ENCODE data around the gene PIAS2. TPM values are rescaled to one million over a fixed set of nuclear protein-coding genes. Genes with fewer than 3 reads are reported as not detected.

The PIAS2 gene
- total RNA-seq, 1 donor = 36.6 TPM

DNA sequence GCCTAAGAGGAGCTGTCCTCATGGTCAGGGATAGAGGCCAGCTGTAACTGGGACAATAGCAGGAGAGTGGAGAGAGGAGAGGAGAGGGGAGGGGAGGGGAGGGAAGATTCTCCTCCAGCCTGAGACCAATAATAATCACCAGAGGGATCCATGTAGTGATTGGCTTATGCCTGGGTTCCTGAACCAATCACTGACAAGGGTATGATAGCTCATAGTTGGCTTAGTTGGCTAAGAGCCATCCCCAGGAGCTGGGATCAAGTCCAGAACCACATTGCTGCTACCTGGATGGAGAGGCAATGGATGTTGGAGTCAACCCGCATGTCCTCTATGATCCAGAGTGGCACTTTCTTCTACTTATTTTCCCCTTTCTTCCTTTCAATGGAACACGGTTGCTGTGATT lies 152.7 kb downstream of the PIAS2 start:
- H3K9me3 ChIP-seq (ENCODE audit: low read depth, low read length) = no peaks in the 10 kb centered on the region
- no peaks in the 10 kb centered on the region for H3K79me2 ChIP-seq (ENCODE audit: insufficient read depth, low read length)
- no peak overlapping the region for H3K4me2 ChIP-seq (ENCODE audit: insufficient read depth, low read length)
- peaks cover 9% of the 10 kb centered on the region for H3K27me3 ChIP-seq (ENCODE audit: insufficient read depth, low read length)
- no peaks in the 10 kb centered on the region for H3K36me3 ChIP-seq (ENCODE audit: insufficient read depth, low read length)
- H3K4me3 ChIP-seq (ENCODE audit: insufficient read depth, low read length) = no peak overlapping the region
- TF ChIP-seq, protein P1, sequence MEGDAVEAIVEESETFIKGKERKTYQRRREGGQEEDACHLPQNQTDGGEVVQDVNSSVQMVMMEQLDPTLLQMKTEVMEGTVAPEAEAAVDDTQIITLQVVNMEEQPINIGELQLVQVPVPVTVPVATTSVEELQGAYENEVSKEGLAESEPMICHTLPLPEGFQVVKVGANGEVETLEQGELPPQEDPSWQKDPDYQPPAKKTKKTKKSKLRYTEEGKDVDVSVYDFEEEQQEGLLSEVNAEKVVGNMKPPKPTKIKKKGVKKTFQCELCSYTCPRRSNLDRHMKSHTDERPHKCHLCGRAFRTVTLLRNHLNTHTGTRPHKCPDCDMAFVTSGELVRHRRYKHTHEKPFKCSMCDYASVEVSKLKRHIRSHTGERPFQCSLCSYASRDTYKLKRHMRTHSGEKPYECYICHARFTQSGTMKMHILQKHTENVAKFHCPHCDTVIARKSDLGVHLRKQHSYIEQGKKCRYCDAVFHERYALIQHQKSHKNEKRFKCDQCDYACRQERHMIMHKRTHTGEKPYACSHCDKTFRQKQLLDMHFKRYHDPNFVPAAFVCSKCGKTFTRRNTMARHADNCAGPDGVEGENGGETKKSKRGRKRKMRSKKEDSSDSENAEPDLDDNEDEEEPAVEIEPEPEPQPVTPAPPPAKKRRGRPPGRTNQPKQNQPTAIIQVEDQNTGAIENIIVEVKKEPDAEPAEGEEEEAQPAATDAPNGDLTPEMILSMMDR (IDR thresholded peaks at IDR 0.05; ENCODE audit: extremely low read depth, low read depth, low read length) = no peak
- no peak for DNase-seq (ENCODE audit: insufficient read length, low spot score, missing footprints)
- H3K4me1 ChIP-seq (ENCODE audit: insufficient read depth, low read length) = no peaks in the 10 kb centered on the region
- no peaks in the 10 kb centered on the region for H4K20me1 ChIP-seq (ENCODE audit: insufficient read depth, low read length)
- no peak overlapping the region for H3K27ac ChIP-seq (ENCODE audit: low read depth, low read length)
- no peak overlapping the region for H2AFZ ChIP-seq (ENCODE audit: low read length)

- TF ChIP-seq, protein P1 (IDR thresholded peaks at IDR 0.05; ENCODE audit: extremely low read depth, low read depth, low read length) = no peak
- Histone ChIP-seq H3K4me1 (ENCODE audit: insufficient read depth, low read length) (no peaks in the 10 kb centered on the region), H3K27me3 (ENCODE audit: insufficient read depth, low read length) (peaks cover 34% of the 10 kb centered on the region), H4K20me1 (ENCODE audit: insufficient read depth, low read length) (no peaks in the 10 kb centered on the region), H3K27ac (ENCODE audit: low read depth, low read length) (no peak overlapping the region), H3K9me3 (ENCODE audit: low read depth, low read length) (no peaks in the 10 kb centered on the region), H3K4me3 (ENCODE audit: insufficient read depth, low read length) (no peak overlapping the region), H3K79me2 (ENCODE audit: insufficient read depth, low read length) (no peaks in the 10 kb centered on the region), H3K36me3 (ENCODE audit: insufficient read depth, low read length) (no peaks in the 10 kb centered on the region), H2AFZ (ENCODE audit: low read length) (no peak overlapping the region), H3K4me2 (ENCODE audit: insufficient read depth, low read length) (no peak overlapping the region)
- no peak for DNase-seq (ENCODE audit: insufficient read length, low spot score, missing footprints)
These were observed 156.1 kb downstream of the PIAS2 start for GRCh38 chr18:46761059-46761769.

DNA sequence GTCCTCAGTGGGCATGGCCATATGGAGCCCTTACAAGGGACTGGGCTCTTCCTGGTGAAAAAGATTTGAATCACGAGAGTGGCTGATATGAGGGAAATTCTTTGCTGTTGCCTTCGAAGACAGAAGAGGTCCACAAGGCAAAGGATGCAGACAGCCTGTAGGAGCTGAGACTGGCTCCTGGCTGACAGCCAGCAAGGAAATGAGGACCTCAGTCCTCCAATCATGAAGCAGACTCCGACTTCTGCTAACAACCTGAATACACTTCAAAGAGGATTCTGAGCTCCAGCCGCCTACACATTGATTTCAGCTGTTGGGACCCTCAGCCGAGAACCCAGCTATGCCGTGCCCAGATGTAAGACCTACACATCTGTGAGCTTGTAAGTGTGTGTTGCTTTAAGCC lies 157.4 kb downstream of the PIAS2 start:
- H4K20me1 ChIP-seq (ENCODE audit: insufficient read depth, low read length) = no peaks in the 10 kb centered on the region
- no peaks in the 10 kb centered on the region for H3K9me3 ChIP-seq (ENCODE audit: low read depth, low read length)
- H3K79me2 ChIP-seq (ENCODE audit: insufficient read depth, low read length) = no peaks in the 10 kb centered on the region
- no peak for DNase-seq (ENCODE audit: insufficient read length, low spot score, missing footprints)
- H2AFZ ChIP-seq (ENCODE audit: low read length) = no peak overlapping the region
- no peak overlapping the region for H3K4me3 ChIP-seq (ENCODE audit: insufficient read depth, low read length)
- no peak overlapping the region for H3K4me2 ChIP-seq (ENCODE audit: insufficient read depth, low read length)
- H3K4me1 ChIP-seq (ENCODE audit: insufficient read depth, low read length) = no peaks in the 10 kb centered on the region
- H3K36me3 ChIP-seq (ENCODE audit: insufficient read depth, low read length) = no peaks in the 10 kb centered on the region
- peaks cover 47% of the 10 kb centered on the region for H3K27me3 ChIP-seq (ENCODE audit: insufficient read depth, low read length)
- TF ChIP-seq, protein P1 (IDR thresholded peaks at IDR 0.05; ENCODE audit: extremely low read depth, low read depth, low read length) = no peak
- H3K27ac ChIP-seq (ENCODE audit: low read depth, low read length) = no peak overlapping the region

DNA sequence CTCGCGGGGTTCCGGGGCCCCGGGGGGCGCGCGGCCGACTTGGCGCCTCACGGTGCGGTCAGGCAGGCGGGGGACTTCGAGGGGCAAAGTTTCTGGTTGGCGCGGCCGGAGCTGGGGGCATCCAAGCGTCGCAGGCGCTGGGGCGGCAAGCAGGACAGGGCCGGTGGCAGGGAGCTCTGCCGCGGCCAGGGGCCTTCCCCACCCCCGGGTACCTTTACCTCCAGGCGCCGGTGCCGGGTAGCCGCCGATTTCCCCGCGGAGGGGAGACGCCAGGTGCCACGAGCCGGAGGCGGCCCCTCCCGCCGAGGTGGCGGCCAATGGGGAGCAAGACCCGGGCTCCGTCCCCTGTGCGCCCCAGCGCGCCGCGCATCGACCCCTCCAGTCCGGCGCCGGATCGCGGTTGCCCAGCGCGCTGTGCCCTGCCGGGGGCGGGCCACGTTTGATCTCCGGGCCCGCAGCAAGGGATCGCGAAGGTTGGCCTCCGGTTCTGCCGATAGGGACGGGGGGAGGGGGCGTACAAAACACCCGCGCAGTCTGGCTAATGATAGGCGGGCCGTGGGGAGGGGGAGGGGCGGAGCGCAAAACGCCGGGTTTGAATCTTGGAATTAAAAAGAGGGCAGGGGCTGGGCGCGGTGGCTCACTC lies 160.6 kb downstream of the PIAS2 start, which contains the start of gene ST8SIA5:
TSS of gene ST8SIA5 (minus strand) at position 495 of the 643 bp plus-strand sequence. CDS start 545 bp downstream, outside the sequence.
- Histone ChIP-seq H3K36me3 (ENCODE audit: insufficient read depth, low read length) (no peaks in the 10 kb centered on the region), H3K4me2 (ENCODE audit: insufficient read depth, low read length) (peak within 1 kb of the TSS; percentile 67), H3K79me2 (ENCODE audit: insufficient read depth, low read length) (no peaks in the 10 kb centered on the region), H4K20me1 (ENCODE audit: insufficient read depth, low read length) (no peaks in the 10 kb centered on the region), H2AFZ (ENCODE audit: low read length) (no peak within 1 kb of the TSS), H3K4me3 (ENCODE audit: insufficient read depth, low read length) (peak within 1 kb of the TSS; percentile 28), H3K27ac (ENCODE audit: low read depth, low read length) (no peak within 1 kb of the TSS), H3K27me3 (ENCODE audit: insufficient read depth, low read length) (peaks cover 49% of the 10 kb centered on the region), H3K9me3 (ENCODE audit: low read depth, low read length) (no peaks in the 10 kb centered on the region), H3K4me1 (ENCODE audit: insufficient read depth, low read length) (no peaks in the 10 kb centered on the region)
- DNase-seq (ENCODE audit: insufficient read length, low spot score, missing footprints) = no peak
- TF ChIP-seq, protein P1 (IDR thresholded peaks at IDR 0.05; ENCODE audit: extremely low read depth, low read depth, low read length) = no peak

Measured in osteoblast (primary cell).